ENCODE data around the gene NPEPL1.
"Not testable (repeated sequence)": the region's sequence is repeated elsewhere in the genome, so short reads cannot be mapped to it uniquely, and the experiment has no call there.

The NPEPL1 gene

DNA sequence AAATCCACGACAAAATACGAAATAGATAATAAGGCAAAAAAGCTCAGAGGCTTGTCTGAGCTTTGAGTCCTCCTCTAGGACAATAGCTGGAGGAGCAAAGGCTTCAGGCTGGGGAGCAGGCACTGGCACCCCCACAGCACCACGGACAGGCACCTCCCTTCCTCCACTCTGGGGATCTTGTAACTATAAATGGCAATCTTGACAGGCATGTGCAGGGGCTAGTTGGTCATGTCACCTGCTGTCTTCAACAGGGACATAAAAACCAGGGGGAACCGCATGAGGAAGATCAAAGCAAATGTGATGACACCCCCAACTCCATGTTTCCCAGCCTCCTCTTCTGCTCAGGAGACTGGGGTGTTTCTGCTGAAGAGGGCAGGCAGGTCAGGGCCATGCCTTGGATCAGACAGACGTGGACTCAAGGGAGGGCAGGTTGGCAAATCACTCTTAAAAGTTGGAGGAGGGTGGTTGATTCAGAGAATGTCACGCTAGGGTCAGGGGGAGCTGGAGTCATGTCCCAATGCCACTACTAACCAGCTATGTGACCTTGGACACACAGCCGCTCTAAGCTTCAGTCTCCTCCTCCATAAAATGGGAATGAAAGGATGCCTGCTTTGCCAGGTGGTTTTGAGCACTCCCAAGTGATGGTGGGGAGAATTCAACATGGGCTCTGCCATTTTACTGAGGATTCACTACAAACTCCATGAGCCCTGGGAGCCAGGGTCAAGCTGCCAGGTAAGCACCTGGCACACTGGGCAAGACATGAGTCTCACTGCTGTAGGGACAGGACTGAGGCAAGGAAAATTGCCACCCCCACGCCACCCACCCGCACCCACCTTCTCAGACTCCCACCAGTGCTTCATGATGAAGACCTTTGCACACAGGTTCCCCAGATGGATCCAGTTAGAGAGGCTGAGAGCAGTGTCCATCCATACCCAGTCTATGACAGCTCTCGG lies 48.0 kb downstream of the NPEPL1 start:
- no peak for DNase-seq (ENCODE audit: low read depth in 2 of 2)

DNA sequence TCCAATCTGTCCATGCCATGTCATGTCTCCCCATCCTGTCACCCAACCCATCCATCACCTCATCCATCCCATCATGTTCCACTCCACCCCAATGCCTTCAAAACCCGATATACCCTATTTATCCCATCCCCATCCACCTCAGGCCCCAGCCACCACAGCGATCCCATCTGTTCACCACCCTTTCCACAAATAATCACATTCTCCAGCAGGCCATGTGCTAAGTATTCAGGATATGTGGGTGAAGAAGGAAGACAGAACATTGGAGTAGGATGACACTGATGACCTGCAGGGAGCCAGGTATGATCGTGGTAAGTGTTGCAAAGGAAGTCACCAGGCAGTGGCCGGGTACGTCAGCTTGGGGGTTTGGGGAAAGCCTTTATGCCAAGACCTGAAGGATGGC lies 48.8 kb downstream of the NPEPL1 start:
- DNase-seq (ENCODE audit: low read depth in 2 of 2): no peak

DNA sequence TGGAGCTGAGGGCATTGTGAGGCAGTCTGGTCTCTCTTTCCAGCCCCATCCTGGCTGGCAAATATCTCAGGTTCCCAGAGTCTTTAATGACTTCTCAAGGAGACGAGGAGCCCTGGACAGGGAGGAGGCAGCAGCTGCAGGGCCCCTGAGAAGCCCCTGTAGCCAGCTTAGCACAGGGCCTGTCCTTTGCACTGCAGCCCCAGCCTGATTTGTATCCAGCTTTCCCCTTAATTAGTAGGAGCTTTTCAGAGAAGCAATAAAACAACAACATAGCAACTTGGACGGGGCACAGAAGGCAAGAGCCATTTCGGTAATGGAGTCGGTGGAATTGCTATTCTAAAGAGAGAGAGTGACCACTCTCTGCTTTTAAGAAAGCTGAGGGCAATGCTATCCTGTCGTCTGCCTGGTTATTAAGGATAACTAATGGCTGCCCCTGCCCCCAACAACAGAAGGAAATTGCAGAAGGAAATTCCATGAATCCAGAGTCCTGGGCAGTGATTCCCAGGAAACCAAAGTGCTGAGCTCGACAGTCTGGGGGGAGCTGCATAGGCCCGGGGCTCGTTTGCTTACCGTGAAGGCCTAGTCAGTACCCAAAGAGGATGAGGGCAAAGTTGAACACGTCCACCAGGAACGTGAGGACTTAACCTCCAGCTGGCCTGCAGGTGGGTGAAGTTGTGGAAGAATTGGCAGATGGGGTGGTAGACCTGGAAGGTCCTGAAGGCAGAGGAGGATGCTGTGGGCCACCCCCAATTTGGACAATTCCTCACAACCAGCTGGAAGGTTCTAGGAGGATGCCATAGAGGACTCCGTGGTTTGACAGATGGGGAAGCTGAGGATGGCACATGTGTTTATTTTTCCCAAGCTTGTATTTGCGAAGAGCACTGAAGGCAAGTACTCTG lies 50.3 kb downstream of the NPEPL1 start:
- DNase-seq (ENCODE audit: low read depth in 2 of 2): no peak

DNA sequence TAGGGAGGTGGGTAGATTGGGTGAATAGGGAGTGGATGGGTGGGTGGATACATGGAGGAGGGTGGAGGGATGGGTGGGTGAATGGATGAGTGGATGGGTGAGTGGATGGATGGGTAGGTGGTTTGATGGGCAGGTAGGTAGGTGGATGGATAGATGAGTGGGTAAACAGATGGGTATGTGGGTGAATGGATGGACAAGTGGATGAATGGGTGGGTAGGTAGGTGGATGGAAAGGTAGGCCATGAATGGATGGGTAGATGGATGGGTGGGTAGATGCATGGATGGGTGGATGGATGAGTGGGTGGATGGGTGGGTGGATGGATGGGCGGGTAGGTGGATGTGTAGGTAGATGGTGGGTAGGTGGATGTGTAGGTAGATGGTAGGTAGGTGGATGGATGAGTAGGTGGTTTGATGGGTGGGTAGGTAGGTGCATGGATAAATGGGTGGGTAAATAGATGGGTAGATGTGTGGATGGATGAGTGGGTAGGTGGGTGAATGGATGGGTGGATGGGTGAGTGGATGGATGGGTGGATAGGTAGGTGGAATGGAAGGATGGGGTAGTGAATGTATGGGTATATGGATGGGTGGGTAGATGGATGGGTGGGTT lies 51.4 kb downstream of the NPEPL1 start:
- no peak for DNase-seq (ENCODE audit: low read depth in 2 of 2)

DNA sequence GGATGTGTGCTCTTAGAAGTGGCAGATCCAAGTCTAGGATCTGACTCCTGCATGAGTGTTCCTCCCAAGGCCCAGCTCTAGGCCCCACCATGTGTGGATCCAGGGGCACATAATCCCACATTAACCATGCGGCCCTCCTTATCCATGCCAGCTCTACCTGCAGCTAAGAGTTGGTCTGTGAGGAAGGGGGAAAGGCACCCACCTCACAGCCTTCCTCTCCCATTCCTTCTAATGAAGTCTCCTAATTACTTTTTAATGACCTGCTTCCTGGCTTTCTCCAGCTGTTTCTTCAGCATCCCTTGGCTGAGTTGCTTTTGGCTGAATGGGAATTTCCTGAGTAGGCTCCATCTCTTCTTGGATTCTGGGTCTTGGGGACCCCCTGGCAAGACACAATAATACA lies 52.2 kb downstream of the NPEPL1 start:
- DNase-seq (ENCODE audit: low read depth in 2 of 2): no peak

DNA sequence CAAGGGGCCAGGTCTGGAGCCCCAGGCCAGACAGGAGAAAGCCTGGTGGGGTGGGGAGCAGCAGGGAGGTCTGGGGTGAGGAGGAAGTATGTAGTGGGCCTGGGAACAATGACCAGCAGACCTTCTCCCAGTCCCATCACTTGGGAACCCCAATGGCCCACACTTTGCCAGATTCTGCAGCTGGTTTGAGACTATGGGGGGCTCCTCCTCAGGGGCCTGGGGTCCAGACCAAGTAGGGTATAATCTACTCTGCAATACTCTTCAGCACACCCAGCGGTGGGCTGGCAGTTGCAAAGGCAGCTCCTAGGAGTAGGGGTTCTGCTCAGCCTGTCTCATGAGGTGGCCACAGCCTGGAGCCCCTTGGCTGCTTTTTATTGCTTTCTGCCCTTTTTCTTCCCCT lies 52.8 kb downstream of the NPEPL1 start:
- no peak for DNase-seq (ENCODE audit: low read depth in 2 of 2)

DNA sequence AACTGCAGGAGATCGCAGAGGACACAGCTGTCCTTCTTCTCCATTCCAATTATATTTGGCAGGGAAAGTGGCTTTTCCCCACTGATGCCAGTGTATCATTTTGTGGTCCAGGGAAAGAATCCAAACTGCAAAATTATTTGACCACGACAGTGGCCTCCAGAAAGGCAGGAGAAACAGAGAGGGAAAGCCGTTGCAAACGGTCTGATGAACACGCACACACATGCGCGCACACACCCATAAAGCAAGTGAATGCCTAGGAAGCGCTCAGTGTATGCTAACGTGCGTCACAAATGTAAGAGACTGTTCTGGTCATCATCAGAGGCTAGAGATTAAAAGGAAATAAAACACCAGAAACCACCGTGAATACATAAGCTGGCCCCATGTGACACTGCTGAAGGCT lies 54.0 kb downstream of the NPEPL1 start:
- no peak for DNase-seq (ENCODE audit: low read depth in 2 of 2)

DNA sequence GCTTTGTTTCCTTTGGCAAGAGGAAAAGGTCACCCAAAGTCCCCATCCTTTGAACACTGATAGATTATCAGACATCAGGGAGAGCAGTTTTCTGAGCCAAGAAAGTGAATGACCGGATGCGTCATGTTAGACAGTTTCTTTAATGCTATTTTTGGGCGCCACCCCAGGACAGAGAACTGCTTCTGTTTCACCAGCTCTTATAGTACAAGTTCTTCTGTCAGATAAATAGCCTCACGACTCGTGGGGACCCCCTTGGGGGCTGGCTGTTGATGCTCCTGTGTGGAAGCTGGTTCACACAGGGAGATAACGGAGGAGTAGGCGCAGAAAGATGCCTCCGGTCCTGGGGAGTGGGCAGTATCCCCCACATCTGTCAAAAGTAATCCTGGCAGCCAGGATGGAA lies 54.6 kb downstream of the NPEPL1 start:
- no peak for DNase-seq (ENCODE audit: low read depth in 2 of 2)

DNA sequence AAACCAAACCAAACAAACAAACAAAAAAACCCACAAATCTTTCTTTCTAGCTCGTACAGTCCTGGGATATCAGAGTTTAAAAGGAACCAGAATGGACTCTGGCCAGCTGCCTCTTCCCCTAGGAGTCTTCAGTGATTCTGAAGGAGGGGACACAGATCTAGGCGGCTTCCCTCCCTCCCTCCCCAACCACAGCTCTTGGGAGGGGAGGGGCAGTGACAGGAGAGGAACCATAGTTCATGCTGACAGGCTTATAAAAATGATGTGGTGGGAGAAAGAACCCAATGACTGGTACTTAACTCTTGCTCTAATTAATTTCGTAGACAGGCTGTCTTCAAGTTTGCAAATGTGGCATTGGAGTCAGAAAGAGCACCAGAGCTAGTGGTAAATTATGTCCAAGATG lies 56.0 kb downstream of the NPEPL1 start:
- no peak for DNase-seq (ENCODE audit: low read depth in 2 of 2)

DNA sequence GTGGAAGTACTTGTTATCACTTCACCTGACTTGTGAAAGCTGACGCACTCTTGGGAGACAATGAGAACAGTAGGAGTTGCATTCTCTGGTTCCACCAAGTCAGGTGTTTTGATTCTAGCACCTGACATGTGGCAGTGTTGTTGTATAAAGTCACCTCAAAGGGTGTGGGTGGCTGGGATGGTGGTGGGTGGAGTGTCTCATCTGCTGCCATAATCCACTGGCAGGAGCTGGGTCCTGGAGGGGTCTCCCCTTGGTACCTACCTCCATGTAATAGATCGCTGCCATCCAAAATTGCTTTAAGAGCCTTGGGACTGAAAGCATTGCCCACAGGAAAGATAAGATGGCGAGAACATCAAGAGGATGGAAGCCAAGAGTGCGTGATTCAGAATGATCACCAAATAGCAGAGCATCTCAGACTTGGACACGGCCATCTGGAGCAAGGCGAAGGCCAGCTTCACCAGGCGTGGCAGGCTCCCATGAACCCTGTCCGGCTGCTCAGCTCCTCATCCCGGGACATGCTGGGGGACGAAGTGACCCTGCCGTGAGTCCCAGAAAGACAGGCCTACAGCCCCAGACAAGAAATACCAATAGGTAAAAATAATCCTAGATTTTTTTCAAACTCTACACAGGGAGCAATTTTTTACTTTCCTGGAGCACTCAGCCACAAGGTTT lies 56.6 kb downstream of the NPEPL1 start:
- DNase-seq (ENCODE audit: low read depth in 2 of 2): no peak

DNA sequence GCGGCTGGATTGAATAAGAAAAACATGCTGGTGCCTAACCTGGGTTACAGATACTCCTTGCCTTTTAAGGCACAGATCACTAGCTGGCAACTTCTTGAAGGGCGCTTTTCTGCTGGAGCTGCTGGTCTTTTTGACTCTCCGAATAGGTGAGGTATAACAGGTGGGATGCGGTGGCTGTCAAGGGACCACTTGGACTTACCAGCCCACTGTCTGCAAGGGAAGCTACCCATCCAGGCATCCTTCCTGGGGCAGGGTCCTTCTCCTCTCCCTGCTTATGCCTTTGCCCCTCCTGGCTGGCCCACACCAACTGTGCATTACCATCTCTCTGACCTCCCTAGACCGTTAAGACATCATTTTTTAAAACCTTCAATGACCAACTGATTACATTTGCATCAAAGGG lies 57.4 kb downstream of the NPEPL1 start:
- no peak for DNase-seq (ENCODE audit: low read depth in 2 of 2)

DNA sequence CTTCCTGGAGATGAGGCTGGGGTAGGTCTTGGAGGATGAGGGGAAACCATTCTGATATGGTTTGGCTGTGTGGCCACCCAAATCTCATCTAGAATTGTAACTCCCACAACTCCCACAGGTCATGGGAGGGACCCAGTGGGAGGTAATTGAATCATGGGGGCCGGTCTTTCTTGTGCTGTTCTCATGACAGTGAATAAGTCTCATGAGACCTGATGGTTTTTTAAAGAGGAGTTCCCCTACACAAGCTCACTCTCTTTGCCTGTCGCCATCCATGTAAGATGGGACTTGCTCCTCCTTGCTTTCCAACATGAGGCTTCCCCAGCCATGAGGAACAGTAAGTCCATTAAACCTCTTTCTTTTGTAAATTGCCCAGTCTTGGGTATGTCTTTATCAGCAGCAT lies 58.1 kb downstream of the NPEPL1 start:
- not testable (repeated sequence) for DNase-seq (ENCODE audit: low read depth in 2 of 2)

DNA sequence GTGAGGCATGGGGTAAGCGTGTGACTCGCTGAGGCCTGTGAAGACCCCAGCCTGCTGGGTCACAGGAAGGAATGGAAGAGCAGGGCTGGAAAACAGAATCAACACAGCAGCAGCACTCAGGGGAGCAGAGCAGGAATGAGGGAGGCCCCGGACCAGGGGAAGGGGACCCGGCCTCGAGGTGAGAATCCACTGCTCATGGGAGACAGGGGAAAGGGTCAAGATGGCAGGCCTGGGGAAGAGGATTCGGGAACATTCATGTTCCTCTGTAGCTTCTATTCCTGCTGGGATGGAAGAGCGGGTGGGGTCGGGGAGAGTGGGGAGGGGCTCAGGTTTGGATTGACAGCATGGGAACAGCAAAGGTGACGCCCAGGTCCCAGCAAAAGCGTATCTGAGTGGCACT lies 59.4 kb downstream of the NPEPL1 start:
- DNase-seq (ENCODE audit: low read depth in 2 of 2): no peak

DNA sequence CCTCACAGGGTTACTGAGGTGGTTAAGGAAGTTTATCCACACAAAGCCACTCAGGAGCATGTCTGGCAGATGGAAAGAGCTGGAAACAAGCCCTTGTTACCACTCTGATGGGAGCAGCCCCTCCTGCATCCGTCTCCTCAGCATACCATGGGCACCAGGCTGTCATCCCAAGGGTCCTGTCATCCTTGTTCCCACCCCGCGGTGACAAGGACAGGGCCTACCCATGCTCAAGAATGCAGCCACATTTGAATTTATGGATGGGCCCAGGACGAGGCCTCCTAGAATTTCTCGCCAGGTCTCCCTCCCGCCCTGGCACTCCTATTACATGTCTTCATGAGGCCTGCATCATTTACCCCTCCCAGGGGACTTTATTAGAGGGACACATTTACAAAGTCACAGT lies 60.0 kb downstream of the NPEPL1 start:
- no peak for DNase-seq (ENCODE audit: low read depth in 2 of 2)

DNA sequence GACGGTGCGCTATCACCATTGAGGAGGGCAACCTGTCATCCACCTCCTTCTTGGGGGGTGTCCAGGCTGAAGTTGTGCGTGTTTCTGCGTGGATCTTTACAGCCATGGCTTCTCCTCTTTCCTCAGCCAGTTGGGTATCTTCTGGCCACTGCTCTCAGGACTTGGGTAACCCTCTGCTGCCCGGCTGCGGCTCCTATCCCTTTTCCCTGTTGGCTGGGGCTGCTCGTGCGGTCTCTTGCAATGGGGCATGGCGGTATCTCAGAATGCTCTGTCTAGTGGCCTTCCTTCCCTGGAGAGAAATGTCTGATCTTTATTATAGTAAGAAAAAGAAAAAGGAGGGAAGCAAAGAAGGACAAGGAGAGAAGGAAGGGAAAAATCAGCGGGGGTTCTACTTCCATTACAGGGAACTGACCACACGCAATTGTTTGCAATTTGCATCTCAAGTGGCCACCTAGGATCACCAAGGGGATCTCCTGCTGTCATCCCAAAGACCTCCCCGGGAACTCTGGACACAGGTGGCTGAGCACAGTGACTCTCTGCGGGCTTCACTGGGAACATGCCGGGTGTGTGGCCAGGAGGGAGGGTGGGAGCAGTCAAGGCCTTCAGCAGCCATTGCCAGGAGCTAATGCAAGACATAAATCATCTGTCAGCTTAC lies 60.8 kb downstream of the NPEPL1 start:
- DNase-seq (ENCODE audit: low read depth in 2 of 2): no peak

DNA sequence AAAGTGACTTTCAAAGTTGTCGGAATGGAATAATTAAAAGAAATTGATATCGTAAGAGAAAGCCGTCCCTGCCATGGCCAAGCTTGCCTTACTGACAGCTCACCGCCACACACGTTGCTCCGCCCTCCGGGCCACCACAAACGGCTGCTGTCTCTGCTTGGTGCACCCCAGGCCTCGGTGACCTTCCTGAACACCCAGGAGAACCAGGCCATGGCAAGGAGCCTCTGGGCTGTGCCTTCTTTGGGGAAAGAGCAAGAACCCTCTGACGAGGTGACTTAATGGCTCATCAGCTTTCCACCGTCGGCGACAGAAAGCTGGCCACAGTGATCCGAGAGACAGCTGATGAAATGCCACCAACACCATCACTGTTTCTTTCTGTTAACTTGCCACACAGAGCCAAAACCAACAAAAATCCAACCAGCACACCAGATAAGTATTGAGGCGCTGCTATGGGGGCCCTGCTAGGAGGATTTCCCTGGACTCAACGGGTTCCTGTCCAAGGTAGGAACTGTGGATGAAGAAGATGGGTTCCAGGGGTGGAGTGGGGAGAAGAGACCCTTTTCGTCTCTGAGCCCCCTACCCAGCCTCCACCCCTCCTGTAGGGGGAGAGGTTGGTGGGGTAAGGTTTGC lies 61.4 kb downstream of the NPEPL1 start:
- no peak for DNase-seq (ENCODE audit: low read depth in 2 of 2)

DNA sequence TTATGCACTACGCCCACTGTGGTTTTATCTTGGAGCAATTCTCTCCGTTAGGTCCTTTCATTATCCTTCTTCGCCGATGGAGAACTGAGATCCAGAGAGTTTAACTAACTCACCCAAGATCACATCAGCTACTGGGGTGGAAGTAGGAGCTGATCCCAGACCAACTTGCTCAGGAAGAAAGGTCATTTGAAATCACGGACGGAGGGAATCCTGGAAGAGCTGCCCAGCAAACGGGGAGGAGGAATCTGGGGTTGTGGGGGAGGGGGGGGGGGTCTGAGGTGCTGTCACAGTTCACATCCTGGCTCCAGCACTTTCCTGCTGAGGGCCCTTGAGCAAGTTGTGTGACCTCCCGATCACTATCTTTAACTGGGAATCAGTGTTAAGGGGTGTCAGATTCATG lies 62.0 kb downstream of the NPEPL1 start:
- no peak for DNase-seq (ENCODE audit: low read depth in 2 of 2)

DNA sequence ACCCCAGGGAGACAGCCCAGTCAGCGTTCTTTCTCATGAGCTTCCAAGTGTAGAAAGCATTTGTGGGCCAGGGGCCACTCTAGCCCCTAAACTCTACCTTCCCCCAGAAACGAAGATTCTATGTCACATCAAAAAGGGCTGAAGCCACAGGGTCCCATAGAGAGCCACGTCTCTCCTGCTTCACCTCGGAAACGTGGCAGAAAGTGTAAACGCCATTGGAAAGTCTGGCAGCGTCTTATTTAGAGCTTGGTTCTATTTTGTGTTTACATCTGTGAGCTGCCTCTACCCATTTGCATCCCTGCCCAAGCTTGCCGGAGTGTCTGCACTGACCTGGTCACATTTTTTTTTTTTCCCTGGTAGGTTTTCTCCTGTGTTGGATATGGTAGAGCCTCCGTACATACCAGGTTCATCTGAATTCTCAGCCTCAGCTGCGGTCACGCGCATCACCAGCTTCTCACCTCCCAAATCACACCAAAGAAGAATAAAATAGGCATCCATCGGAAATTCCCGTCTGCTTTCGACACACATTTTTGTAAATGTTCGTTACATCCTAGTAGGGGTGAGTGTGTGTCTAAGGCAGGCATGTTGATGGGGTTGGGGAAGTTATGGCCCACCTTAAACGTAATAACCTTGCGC lies 62.6 kb downstream of the NPEPL1 start:
- DNase-seq (ENCODE audit: low read depth in 2 of 2): no peak

DNA sequence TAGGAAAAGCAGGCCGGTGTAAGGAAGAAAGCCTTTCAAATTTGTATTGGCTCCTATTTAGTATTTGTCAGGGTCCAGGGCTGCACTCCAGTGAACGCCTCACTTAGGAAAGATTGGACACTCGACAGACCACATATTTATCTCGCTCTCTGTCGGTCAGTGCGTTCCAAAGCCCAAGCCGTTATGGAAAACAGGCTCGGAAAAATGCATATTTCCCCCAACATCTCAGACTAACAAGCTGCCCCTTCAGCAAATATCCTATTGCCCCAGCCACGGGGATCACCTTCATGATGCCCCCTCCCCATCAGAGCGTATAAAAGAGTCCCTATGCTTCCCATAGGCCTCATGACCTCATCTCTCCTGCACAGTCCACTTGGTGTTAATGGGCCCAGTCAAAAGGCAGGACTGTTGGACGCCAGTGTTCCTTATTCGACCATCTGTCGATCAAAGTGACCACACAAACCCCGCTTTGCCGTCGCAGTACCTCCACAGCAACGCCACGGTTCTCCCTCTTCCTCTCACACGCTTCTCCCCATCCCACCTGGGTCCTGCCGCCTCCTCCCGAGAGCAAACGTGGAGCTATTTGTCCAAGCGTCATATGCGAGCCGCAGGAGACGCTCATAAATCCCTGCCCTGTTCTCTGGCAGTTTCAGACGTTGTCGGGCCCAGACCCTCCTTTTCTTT lies 63.3 kb downstream of the NPEPL1 start:
- no peak for DNase-seq (ENCODE audit: low read depth in 2 of 2)

DNA sequence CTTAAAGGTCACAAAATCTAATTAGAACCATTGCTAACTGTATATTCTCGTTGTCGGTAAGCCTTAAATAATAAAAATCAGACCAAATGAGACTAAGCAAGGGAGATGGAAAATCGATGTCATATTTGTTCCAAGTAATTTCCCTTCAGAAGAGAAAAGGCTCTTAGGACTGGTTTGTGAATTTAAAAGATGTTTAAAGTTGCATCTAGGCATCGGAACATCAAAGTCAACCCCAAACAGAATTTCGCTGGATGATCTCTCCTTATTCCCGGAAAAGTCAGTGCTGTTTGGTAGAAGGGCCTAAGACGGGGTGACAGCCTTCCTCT lies 63.8 kb downstream of the NPEPL1 start:
- no peak for DNase-seq (ENCODE audit: low read depth in 2 of 2)

Data from activated CD8-positive, alpha-beta memory T cell treated with anti-CD3 and anti-CD28 coated beads for 4 hours (primary cell).